ENCODE results near the gene ZBTB7C.

Gene ZBTB7C

GRCh38 chr18:48385596-48385995, 23.6 kb downstream of the ZBTB7C start:
- H3K36me3 ChIP-seq (ENCODE audit: insufficient read depth, low read length): no peaks in the 10 kb centered on the region
- no peaks in the 10 kb centered on the region for H3K9me3 ChIP-seq (ENCODE audit: low read length)
- no peak overlapping the region for H3K9ac ChIP-seq (ENCODE audit: low read length)
- H3K4me3 ChIP-seq (ENCODE audit: low read depth in 1 of 2, low read length in 2 of 2): no peak overlapping the region
- H3K27me3 ChIP-seq (ENCODE audit: control insufficient read depth in 1 of 2, insufficient read depth in 2 of 2, low read length in 2 of 2): no peaks in the 10 kb centered on the region
- no peaks in the 10 kb centered on the region for H3K4me1 ChIP-seq (ENCODE audit: insufficient read depth, low read length)
- H3K27ac ChIP-seq (ENCODE audit: low read depth, low read length): no peak overlapping the region

DNA sequence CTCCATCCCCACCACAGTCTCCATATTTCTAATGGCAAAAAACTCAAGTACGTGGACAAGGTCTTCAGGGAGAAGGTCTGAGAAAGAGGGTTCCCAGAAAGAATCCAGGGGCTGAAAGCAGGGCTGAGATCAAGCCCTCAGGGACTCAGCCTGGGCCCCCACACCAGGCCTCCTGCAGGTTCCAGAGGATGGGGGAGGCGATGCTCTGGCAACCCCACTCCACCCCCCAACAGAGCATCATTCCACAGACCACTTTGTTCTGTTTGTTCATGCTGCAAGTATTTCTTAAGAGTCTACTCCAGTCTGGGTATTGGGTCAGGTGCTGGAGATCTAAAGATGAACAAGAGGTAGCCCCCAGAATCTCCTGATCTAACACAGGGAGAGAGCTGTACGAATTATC, 32.2 kb downstream of the ZBTB7C start:
- Histone ChIP-seq H3K9me3 (ENCODE audit: low read length) (no peaks in the 10 kb centered on the region), H3K36me3 (ENCODE audit: insufficient read depth, low read length) (no peaks in the 10 kb centered on the region), H3K4me1 (ENCODE audit: insufficient read depth, low read length) (peaks cover 7% of the 10 kb centered on the region), H3K27ac (ENCODE audit: low read depth, low read length) (no peak overlapping the region), H3K27me3 (ENCODE audit: control insufficient read depth in 1 of 2, insufficient read depth in 2 of 2, low read length in 2 of 2) (no peaks in the 10 kb centered on the region), H3K4me3 (ENCODE audit: low read depth in 1 of 2, low read length in 2 of 2) (no peak overlapping the region), H3K9ac (ENCODE audit: low read length) (no peak overlapping the region)

GRCh38 chr18:48376406-48376805, 32.8 kb downstream of the ZBTB7C start:
- Histone ChIP-seq H3K36me3 (ENCODE audit: insufficient read depth, low read length) (no peaks in the 10 kb centered on the region), H3K4me3 (ENCODE audit: low read depth in 1 of 2, low read length in 2 of 2) (no peak overlapping the region), H3K27me3 (ENCODE audit: control insufficient read depth in 1 of 2, insufficient read depth in 2 of 2, low read length in 2 of 2) (no peaks in the 10 kb centered on the region), H3K4me1 (ENCODE audit: insufficient read depth, low read length) (peaks cover 7% of the 10 kb centered on the region), H3K27ac (ENCODE audit: low read depth, low read length) (no peak overlapping the region), H3K9me3 (ENCODE audit: low read length) (no peaks in the 10 kb centered on the region), H3K9ac (ENCODE audit: low read length) (no peak overlapping the region)

DNA sequence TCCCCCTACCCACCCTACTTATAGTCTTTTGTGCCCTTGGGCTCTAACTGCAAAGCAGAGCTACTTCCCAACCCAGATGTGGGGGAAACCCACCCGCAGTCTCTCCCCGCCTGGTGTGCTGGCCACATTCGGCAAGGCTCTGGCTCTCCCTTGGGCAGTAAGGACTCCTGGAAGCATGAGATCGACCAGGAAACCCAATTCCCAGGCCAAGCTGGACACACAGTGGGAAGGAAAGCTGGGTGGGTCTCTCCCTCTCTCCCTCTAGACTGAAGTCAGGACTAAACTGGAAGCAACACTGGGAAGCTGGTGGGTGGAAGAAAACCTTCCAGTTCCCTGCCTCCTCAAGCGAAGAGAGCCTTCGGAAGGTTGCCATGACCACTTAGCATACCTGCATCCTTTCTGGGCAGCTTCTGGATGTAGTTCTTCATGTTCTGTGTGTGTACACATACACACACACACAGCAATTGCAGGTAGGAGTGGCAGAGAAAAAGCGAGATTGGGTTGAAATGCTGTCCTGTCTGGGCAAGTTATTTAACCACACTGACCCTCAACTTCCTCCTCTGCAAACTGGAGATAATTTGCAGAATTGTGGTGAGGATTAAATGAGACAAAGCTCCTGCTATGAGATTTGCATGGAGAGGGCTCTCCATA, 33.9 kb downstream of the ZBTB7C start:
- H3K9ac ChIP-seq (ENCODE audit: low read length): no peak overlapping the region
- H3K9me3 ChIP-seq (ENCODE audit: low read length): no peaks in the 10 kb centered on the region
- no peaks in the 10 kb centered on the region for H3K27me3 ChIP-seq (ENCODE audit: control insufficient read depth in 1 of 2, insufficient read depth in 2 of 2, low read length in 2 of 2)
- H3K36me3 ChIP-seq (ENCODE audit: insufficient read depth, low read length): no peaks in the 10 kb centered on the region
- H3K27ac ChIP-seq (ENCODE audit: low read depth, low read length): no peak overlapping the region
- H3K4me1 ChIP-seq (ENCODE audit: insufficient read depth, low read length): peaks cover 7% of the 10 kb centered on the region
- H3K4me3 ChIP-seq (ENCODE audit: low read depth in 1 of 2, low read length in 2 of 2): no peak overlapping the region

GRCh38 chr18:48374423-48375149, 34.6 kb downstream of the ZBTB7C start:
- no peaks in the 10 kb centered on the region for H3K9me3 ChIP-seq (ENCODE audit: low read length)
- no peaks in the 10 kb centered on the region for H3K36me3 ChIP-seq (ENCODE audit: insufficient read depth, low read length)
- no peak overlapping the region for H3K9ac ChIP-seq (ENCODE audit: low read length)
- peaks cover 7% of the 10 kb centered on the region for H3K4me1 ChIP-seq (ENCODE audit: insufficient read depth, low read length)
- H3K27ac ChIP-seq (ENCODE audit: low read depth, low read length): no peak overlapping the region
- no peaks in the 10 kb centered on the region for H3K27me3 ChIP-seq (ENCODE audit: control insufficient read depth in 1 of 2, insufficient read depth in 2 of 2, low read length in 2 of 2)
- H3K4me3 ChIP-seq (ENCODE audit: low read depth in 1 of 2, low read length in 2 of 2): no peak overlapping the region

- Histone ChIP-seq H3K36me3 (ENCODE audit: insufficient read depth, low read length) (no peaks in the 10 kb centered on the region), H3K27ac (ENCODE audit: low read depth, low read length) (no peak overlapping the region), H3K4me3 (ENCODE audit: low read depth in 1 of 2, low read length in 2 of 2) (no peak overlapping the region), H3K9ac (ENCODE audit: low read length) (no peak overlapping the region), H3K4me1 (ENCODE audit: insufficient read depth, low read length) (peaks cover 7% of the 10 kb centered on the region), H3K9me3 (ENCODE audit: low read length) (no peaks in the 10 kb centered on the region), H3K27me3 (ENCODE audit: control insufficient read depth in 1 of 2, insufficient read depth in 2 of 2, low read length in 2 of 2) (no peaks in the 10 kb centered on the region)
These were observed 37.2 kb downstream of the ZBTB7C start for GRCh38 chr18:48371854-48372602.

GRCh38 chr18:48367557-48367956, 41.6 kb downstream of the ZBTB7C start:
- Histone ChIP-seq H3K27me3 (ENCODE audit: control insufficient read depth in 1 of 2, insufficient read depth in 2 of 2, low read length in 2 of 2) (no peaks in the 10 kb centered on the region), H3K9ac (ENCODE audit: low read length) (no peak overlapping the region), H3K4me3 (ENCODE audit: low read depth in 1 of 2, low read length in 2 of 2) (no peak overlapping the region), H3K4me1 (ENCODE audit: insufficient read depth, low read length) (no peaks in the 10 kb centered on the region), H3K9me3 (ENCODE audit: low read length) (no peaks in the 10 kb centered on the region), H3K36me3 (ENCODE audit: insufficient read depth, low read length) (no peaks in the 10 kb centered on the region), H3K27ac (ENCODE audit: low read depth, low read length) (no peak overlapping the region)

GRCh38 chr18:48365965-48366364, 43.2 kb downstream of the ZBTB7C start:
- Histone ChIP-seq H3K4me3 (ENCODE audit: low read depth in 1 of 2, low read length in 2 of 2) (no peak overlapping the region), H3K36me3 (ENCODE audit: insufficient read depth, low read length) (no peaks in the 10 kb centered on the region), H3K9ac (ENCODE audit: low read length) (no peak overlapping the region), H3K4me1 (ENCODE audit: insufficient read depth, low read length) (no peaks in the 10 kb centered on the region), H3K27me3 (ENCODE audit: control insufficient read depth in 1 of 2, insufficient read depth in 2 of 2, low read length in 2 of 2) (no peaks in the 10 kb centered on the region), H3K9me3 (ENCODE audit: low read length) (no peaks in the 10 kb centered on the region), H3K27ac (ENCODE audit: low read depth, low read length) (no peak overlapping the region)

- Histone ChIP-seq H3K4me1 (ENCODE audit: insufficient read depth, low read length) (no peaks in the 10 kb centered on the region), H3K36me3 (ENCODE audit: insufficient read depth, low read length) (no peaks in the 10 kb centered on the region), H3K4me3 (ENCODE audit: low read depth in 1 of 2, low read length in 2 of 2) (no peak overlapping the region), H3K27ac (ENCODE audit: low read depth, low read length) (no peak overlapping the region), H3K9me3 (ENCODE audit: low read length) (no peaks in the 10 kb centered on the region), H3K9ac (ENCODE audit: low read length) (no peak overlapping the region), H3K27me3 (ENCODE audit: control insufficient read depth in 1 of 2, insufficient read depth in 2 of 2, low read length in 2 of 2) (no peaks in the 10 kb centered on the region)
These were observed 45.0 kb downstream of the ZBTB7C start for GRCh38 chr18:48364146-48364545.

GRCh38 chr18:48363175-48363574, 46.0 kb downstream of the ZBTB7C start:
- H3K27ac ChIP-seq (ENCODE audit: low read depth, low read length): no peak overlapping the region
- H3K9ac ChIP-seq (ENCODE audit: low read length): no peak overlapping the region
- no peaks in the 10 kb centered on the region for H3K27me3 ChIP-seq (ENCODE audit: control insufficient read depth in 1 of 2, insufficient read depth in 2 of 2, low read length in 2 of 2)
- no peak overlapping the region for H3K4me3 ChIP-seq (ENCODE audit: low read depth in 1 of 2, low read length in 2 of 2)
- no peaks in the 10 kb centered on the region for H3K4me1 ChIP-seq (ENCODE audit: insufficient read depth, low read length)
- no peaks in the 10 kb centered on the region for H3K36me3 ChIP-seq (ENCODE audit: insufficient read depth, low read length)
- H3K9me3 ChIP-seq (ENCODE audit: low read length): no peaks in the 10 kb centered on the region

DNA sequence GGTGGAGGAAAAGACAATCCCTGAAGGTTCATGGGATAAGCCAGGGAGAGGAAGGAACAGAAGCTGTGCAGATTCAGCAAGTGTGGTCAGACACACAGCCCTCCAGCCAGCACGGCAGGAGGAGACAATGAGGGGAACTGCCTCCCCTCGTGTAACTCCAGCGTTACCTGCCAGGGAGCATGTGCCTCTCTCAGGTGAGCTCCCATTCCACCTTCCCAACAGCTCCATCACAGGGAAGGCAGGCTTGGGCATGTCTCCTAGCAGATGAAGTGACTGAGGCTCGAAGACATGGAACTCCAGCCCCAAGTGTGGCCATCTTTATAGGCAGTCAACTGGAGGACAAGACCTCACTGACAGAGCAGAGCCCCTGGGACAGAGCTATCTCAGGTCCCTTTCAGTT, 47.4 kb downstream of the ZBTB7C start:
- Histone ChIP-seq H3K36me3 (ENCODE audit: insufficient read depth, low read length) (no peaks in the 10 kb centered on the region), H3K9ac (ENCODE audit: low read length) (no peak overlapping the region), H3K9me3 (ENCODE audit: low read length) (no peaks in the 10 kb centered on the region), H3K4me1 (ENCODE audit: insufficient read depth, low read length) (no peaks in the 10 kb centered on the region), H3K4me3 (ENCODE audit: low read depth in 1 of 2, low read length in 2 of 2) (no peak overlapping the region), H3K27ac (ENCODE audit: low read depth, low read length) (no peak overlapping the region), H3K27me3 (ENCODE audit: control insufficient read depth in 1 of 2, insufficient read depth in 2 of 2, low read length in 2 of 2) (no peaks in the 10 kb centered on the region)
